ENCODE data around the gene CRACR2A. TPM values are rescaled to one million over a fixed set of nuclear protein-coding genes. Genes with fewer than 3 reads are reported as not detected.

The CRACR2A gene
- total RNA-seq = 10 to 100 TPM; 35.3 to 36.9 TPM

GRCh38 chr12:3752741-3753486 lies at the start of gene CRACR2A:
Gene CRACR2A, minus strand, starts transcription at chr12:3753109. Its CDS starts 56,110 bp downstream, at chr12:3696999.
- peaks cover 49% of the 10 kb centered on the region for H3K4me1 Mint-ChIP-seq

GRCh38 chr12:3797531-3798048 lies 44.7 kb upstream of the CRACR2A start:
- no peak for DNase-seq
- H3K9me3 Mint-ChIP-seq = no peaks in the 10 kb centered on the region
- H3K27ac Mint-ChIP-seq = no peak overlapping the region
- POLR2A ChIA-PET = no interaction called here
- no peak for ATAC-seq (ENCODE audit: low read depth)
- peaks cover 6% of the 10 kb centered on the region for H3K4me1 Mint-ChIP-seq
- peaks cover 7% of the 10 kb centered on the region for H3K36me3 Mint-ChIP-seq
- H3K27me3 Mint-ChIP-seq = no peaks in the 10 kb centered on the region
- no peak overlapping the region for H3K4me3 Mint-ChIP-seq

More at GRCh38 chr12:3752741-3753486, at the start of gene CRACR2A:
- H3K27ac Mint-ChIP-seq = peak within 1 kb of the TSS; percentile 100
- DNase-seq = peak; percentile 94
- H3K27me3 Mint-ChIP-seq = no peaks in the 10 kb centered on the region
- POLR2A ChIA-PET = interaction anchor here (0.6 to 1.9 kb wide), 16 partner anchors 9 to 896 kb away, joined by 3 to 15 read pairs (median 3); partner anchors contain the start of genes AKAP3 and NDUFA9
- H3K9me3 Mint-ChIP-seq = no peaks in the 10 kb centered on the region
- peak; percentile 85 for ATAC-seq (ENCODE audit: low read depth)
- H3K4me3 Mint-ChIP-seq = peak within 1 kb of the TSS; percentile 99
- peaks cover 26% of the 10 kb centered on the region for H3K36me3 Mint-ChIP-seq

GRCh38 chr12:3795492-3796133 lies 42.7 kb upstream of the CRACR2A start:
- no peak for DNase-seq
- no peak for ATAC-seq (ENCODE audit: low read depth)
- H3K36me3 Mint-ChIP-seq = peaks cover 7% of the 10 kb centered on the region
- no peaks in the 10 kb centered on the region for H3K9me3 Mint-ChIP-seq
- no peak overlapping the region for H3K4me3 Mint-ChIP-seq
- peaks cover under 1% of the 10 kb centered on the region for H3K4me1 Mint-ChIP-seq
- H3K27me3 Mint-ChIP-seq = no peaks in the 10 kb centered on the region
- no peak overlapping the region for H3K27ac Mint-ChIP-seq
- POLR2A ChIA-PET = no interaction called here

- Mint-ChIP-seq H3K4me1 (no peaks in the 10 kb centered on the region), H3K27ac (no peak overlapping the region), H3K9me3 (no peaks in the 10 kb centered on the region), H3K4me3 (no peak overlapping the region), H3K36me3 (peaks cover 6% of the 10 kb centered on the region), H3K27me3 (no peaks in the 10 kb centered on the region)
- ATAC-seq (ENCODE audit: low read depth) (no peak), DNase-seq (no peak)
- POLR2A ChIA-PET = no interaction called here
These were observed 42.2 kb upstream of the CRACR2A start for GRCh38 chr12:3795066-3795465.

- Mint-ChIP-seq H3K4me1 (no peaks in the 10 kb centered on the region), H3K9me3 (peaks cover 2% of the 10 kb centered on the region), H3K27ac (no peak overlapping the region), H3K36me3 (peaks cover 11% of the 10 kb centered on the region), H3K27me3 (no peaks in the 10 kb centered on the region), H3K4me3 (no peak overlapping the region)
- DNase-seq (no peak), ATAC-seq (ENCODE audit: low read depth) (no peak)
- POLR2A ChIA-PET = no interaction called here
These were observed 39.8 kb upstream of the CRACR2A start for GRCh38 chr12:3792623-3793288.

GRCh38 chr12:3791256-3791874 lies 38.5 kb upstream of the CRACR2A start:
- no peak overlapping the region for H3K27ac Mint-ChIP-seq
- POLR2A ChIA-PET = no interaction called here
- no peak overlapping the region for H3K4me3 Mint-ChIP-seq
- no peak for ATAC-seq (ENCODE audit: low read depth)
- H3K4me1 Mint-ChIP-seq = no peaks in the 10 kb centered on the region
- H3K36me3 Mint-ChIP-seq = peaks cover 21% of the 10 kb centered on the region
- no peak for DNase-seq
- peaks cover 12% of the 10 kb centered on the region for H3K9me3 Mint-ChIP-seq
- H3K27me3 Mint-ChIP-seq = no peaks in the 10 kb centered on the region

GRCh38 chr12:3790642-3791041 lies 37.7 kb upstream of the CRACR2A start:
- POLR2A ChIA-PET = no interaction called here
- no peaks in the 10 kb centered on the region for H3K4me1 Mint-ChIP-seq
- ATAC-seq (ENCODE audit: low read depth) (no peak), DNase-seq (no peak)
- H3K4me3 Mint-ChIP-seq = no peak overlapping the region
- no peaks in the 10 kb centered on the region for H3K27me3 Mint-ChIP-seq
- peaks cover 21% of the 10 kb centered on the region for H3K36me3 Mint-ChIP-seq
- H3K27ac Mint-ChIP-seq = no peak overlapping the region
- peaks cover 12% of the 10 kb centered on the region for H3K9me3 Mint-ChIP-seq

- peaks cover 12% of the 10 kb centered on the region for H3K9me3 Mint-ChIP-seq
- H3K27ac Mint-ChIP-seq = no peak overlapping the region
- H3K4me1 Mint-ChIP-seq = no peaks in the 10 kb centered on the region
- POLR2A ChIA-PET = no interaction called here
- DNase-seq (no peak), ATAC-seq (ENCODE audit: low read depth) (no peak)
- H3K27me3 Mint-ChIP-seq = no peaks in the 10 kb centered on the region
- no peak overlapping the region for H3K4me3 Mint-ChIP-seq
- peaks cover 21% of the 10 kb centered on the region for H3K36me3 Mint-ChIP-seq
These were observed 36.9 kb upstream of the CRACR2A start for GRCh38 chr12:3789838-3790237.

GRCh38 chr12:3777206-3777809 lies 24.4 kb upstream of the CRACR2A start:
- no peak for ATAC-seq (ENCODE audit: low read depth)
- no peaks in the 10 kb centered on the region for H3K9me3 Mint-ChIP-seq
- peaks cover 2% of the 10 kb centered on the region for H3K4me1 Mint-ChIP-seq
- H3K27me3 Mint-ChIP-seq = no peaks in the 10 kb centered on the region
- H3K27ac Mint-ChIP-seq = no peak overlapping the region
- peaks cover 3% of the 10 kb centered on the region for H3K36me3 Mint-ChIP-seq
- H3K4me3 Mint-ChIP-seq = no peak overlapping the region
- POLR2A ChIA-PET = no interaction called here
- DNase-seq = no peak

GRCh38 chr12:3775385-3776035 lies 22.6 kb upstream of the CRACR2A start:
- H3K9me3 Mint-ChIP-seq = no peaks in the 10 kb centered on the region
- no peak for DNase-seq
- H3K4me3 Mint-ChIP-seq = no peak overlapping the region
- no peak overlapping the region for H3K27ac Mint-ChIP-seq
- no peak for ATAC-seq (ENCODE audit: low read depth)
- POLR2A ChIA-PET = no interaction called here
- H3K36me3 Mint-ChIP-seq = peaks cover 3% of the 10 kb centered on the region
- no peaks in the 10 kb centered on the region for H3K27me3 Mint-ChIP-seq
- H3K4me1 Mint-ChIP-seq = peaks cover 5% of the 10 kb centered on the region

GRCh38 chr12:3772380-3772779 lies 19.5 kb upstream of the CRACR2A start:
- peaks cover 3% of the 10 kb centered on the region for H3K36me3 Mint-ChIP-seq
- H3K4me1 Mint-ChIP-seq = peaks cover 5% of the 10 kb centered on the region
- no peak overlapping the region for H3K27ac Mint-ChIP-seq
- H3K4me3 Mint-ChIP-seq = no peak overlapping the region
- peaks cover 2% of the 10 kb centered on the region for H3K27me3 Mint-ChIP-seq
- H3K9me3 Mint-ChIP-seq = no peaks in the 10 kb centered on the region
- POLR2A ChIA-PET = no interaction called here
- DNase-seq = no peak
- ATAC-seq (ENCODE audit: low read depth) = no peak

GRCh38 chr12:3771853-3772252 lies 18.9 kb upstream of the CRACR2A start:
- DNase-seq (no peak), ATAC-seq (ENCODE audit: low read depth) (no peak)
- no peak overlapping the region for H3K27ac Mint-ChIP-seq
- peaks cover 5% of the 10 kb centered on the region for H3K4me1 Mint-ChIP-seq
- H3K9me3 Mint-ChIP-seq = no peaks in the 10 kb centered on the region
- POLR2A ChIA-PET = interaction anchor here (0.7 kb wide), 1 partner anchor 19 kb away, joined by 3 read pairs; no protein-coding TSS in a partner anchor
- peaks cover 3% of the 10 kb centered on the region for H3K36me3 Mint-ChIP-seq
- no peak overlapping the region for H3K4me3 Mint-ChIP-seq
- H3K27me3 Mint-ChIP-seq = peaks cover 2% of the 10 kb centered on the region

All from activated naive CD8-positive, alpha-beta T cell treated with anti-CD3 and anti-CD28 coated beads, Interleukin-2, amount 10 ng/mL, durations not matched to agents 7 days and 5 days (primary cell).